ENCODE data around the gene EFS. TPM values are rescaled to one million over a fixed set of nuclear protein-coding genes. Genes with fewer than 3 reads are reported as not detected.

The EFS gene
- total RNA-seq = 1.5 and 3.3 TPM in 2 replicates

GRCh38 chr14:23365036-23365731 lies at the start of gene EFS:
Gene EFS (minus strand): TSS chr14:23365172. CDS start chr14:23365025, 147 bp downstream.

GRCh38 chr14:23407516-23408306 lies 42.7 kb upstream of the EFS start, which contains the start of gene MYH6:
Gene MYH6 (minus strand): TSS chr14:23408273. CDS start chr14:23407223, 1,050 bp downstream.

GRCh38 chr14:23376482-23377197 lies 11.7 kb upstream of the EFS start, which contains the start of gene CMTM5:
Gene CMTM5 (plus strand): TSS chr14:23377046. CDS start chr14:23377252, 206 bp downstream.

GRCh38 chr14:23372509-23372908 lies 7.5 kb upstream of the EFS start, which contains the start of gene IL25:
Gene IL25 (plus strand): TSS chr14:23372809.

GRCh38 chr14:23352506-23353432 lies 12.2 kb downstream of the EFS start, which contains the start of gene SLC22A17:
Gene SLC22A17 (minus strand): TSS chr14:23352887.

GRCh38 chr14:23320584-23321571 lies 44.1 kb downstream of the EFS start, which contains the start of gene PABPN1:
Gene PABPN1 (plus strand): TSS chr14:23321457. CDS start chr14:23321470, 13 bp downstream.

GRCh38 chr14:23306412-23307145 lies 58.4 kb downstream of the EFS start, which contains the start of gene BCL2L2:
Gene BCL2L2 (plus strand): TSS chr14:23306833. CDS start chr14:23307768, 935 bp downstream.

Small RNAs within 50 kb of the gene (small RNA-seq; reads per million reads assigned to genes)
- not detected for gene MIR208A (ENCODE audit: low replicate concordance)

Other genes starting within 250 kb of the EFS start
- gene CEBPE, start 245.9 kb downstream of the EFS start, total RNA-seq = not detected in 2 replicates
- gene SLC7A8, start 181.5 kb downstream of the EFS start, total RNA-seq = 1.1 TPM in 2 replicates
- gene RNF212B, start 127.2 kb downstream of the EFS start, total RNA-seq = not detected in 2 replicates
- 4.4 and 13.8 TPM in 2 replicates for gene HOMEZ, start 79.0 kb downstream of the EFS start, total RNA-seq
- 4.4 and 5.0 TPM in 2 replicates for gene PPP1R3E, start 62.3 kb downstream of the EFS start, total RNA-seq
- 18.4 and 21.6 TPM in 2 replicates for gene BCL2L2, start 58.3 kb downstream of the EFS start, total RNA-seq
- 43.1 and 64.4 TPM in 2 replicates for gene PABPN1, start 43.7 kb downstream of the EFS start, total RNA-seq
- gene SLC22A17, start 12.3 kb downstream of the EFS start, total RNA-seq = 7.3 and 7.7 TPM in 2 replicates
- gene IL25, start 7.6 kb upstream of the EFS start, total RNA-seq = not detected in 2 replicates
- gene CMTM5, start 11.9 kb upstream of the EFS start, total RNA-seq = not detected in 2 replicates
- gene MYH6, start 43.1 kb upstream of the EFS start, total RNA-seq = not detected in 2 replicates
- gene MYH7, start 70.5 kb upstream of the EFS start, total RNA-seq = not detected in 2 replicates
- gene NGDN, start 104.5 kb upstream of the EFS start, total RNA-seq = 35.8 and 56.2 TPM in 2 replicates
- gene ZFHX2, start 186.6 kb upstream of the EFS start, total RNA-seq = 0.14 and 0.22 TPM in 2 replicates
- 14.7 and 20.6 TPM in 2 replicates for gene THTPA, start 191.1 kb upstream of the EFS start, total RNA-seq
- gene AP1G2, start 202.6 kb upstream of the EFS start, total RNA-seq = 10.5 and 12.6 TPM in 2 replicates
- not detected in 2 replicates for gene JPH4, start 213.6 kb upstream of the EFS start, total RNA-seq